ENCODE data around the gene TEAD4. TPM values are rescaled to one million over a fixed set of nuclear protein-coding genes. Genes with fewer than 3 reads are reported as not detected.

Gene TEAD4
- total RNA-seq, 1 donor from 2014 or later: 8.8 TPM

GRCh38 chr12:3022961-3023360 is 63.8 kb downstream of the TEAD4 start:
- H3K9me3 ChIP-seq (ENCODE audit: low read depth): no peaks in the 10 kb centered on the region
- no peaks in the 10 kb centered on the region for H3K4me1 ChIP-seq
- H3K36me3 Mint-ChIP-seq: peaks cover 9% of the 10 kb centered on the region
- H3K4me3 Mint-ChIP-seq: no peak overlapping the region
- no peaks in the 10 kb centered on the region for H4K20me1 ChIP-seq (ENCODE audit: low read depth)
- H3F3A ChIP-seq (ENCODE audit: low read depth): no peaks in the 10 kb centered on the region
- no peak overlapping the region for H3K27ac Mint-ChIP-seq
- TF ChIP-seq, protein P1, sequence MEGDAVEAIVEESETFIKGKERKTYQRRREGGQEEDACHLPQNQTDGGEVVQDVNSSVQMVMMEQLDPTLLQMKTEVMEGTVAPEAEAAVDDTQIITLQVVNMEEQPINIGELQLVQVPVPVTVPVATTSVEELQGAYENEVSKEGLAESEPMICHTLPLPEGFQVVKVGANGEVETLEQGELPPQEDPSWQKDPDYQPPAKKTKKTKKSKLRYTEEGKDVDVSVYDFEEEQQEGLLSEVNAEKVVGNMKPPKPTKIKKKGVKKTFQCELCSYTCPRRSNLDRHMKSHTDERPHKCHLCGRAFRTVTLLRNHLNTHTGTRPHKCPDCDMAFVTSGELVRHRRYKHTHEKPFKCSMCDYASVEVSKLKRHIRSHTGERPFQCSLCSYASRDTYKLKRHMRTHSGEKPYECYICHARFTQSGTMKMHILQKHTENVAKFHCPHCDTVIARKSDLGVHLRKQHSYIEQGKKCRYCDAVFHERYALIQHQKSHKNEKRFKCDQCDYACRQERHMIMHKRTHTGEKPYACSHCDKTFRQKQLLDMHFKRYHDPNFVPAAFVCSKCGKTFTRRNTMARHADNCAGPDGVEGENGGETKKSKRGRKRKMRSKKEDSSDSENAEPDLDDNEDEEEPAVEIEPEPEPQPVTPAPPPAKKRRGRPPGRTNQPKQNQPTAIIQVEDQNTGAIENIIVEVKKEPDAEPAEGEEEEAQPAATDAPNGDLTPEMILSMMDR (IDR thresholded peaks at IDR 0.05): no peak
- TF ChIP-seq EZH2phosphoT487 (IDR thresholded peaks at IDR 0.05) (no peak), EZH2 (IDR thresholded peaks at IDR 0.05) (no peak)
- no peaks in the 10 kb centered on the region for H3K79me2 ChIP-seq (ENCODE audit: low read depth)
- H3K9me3 Mint-ChIP-seq: no peaks in the 10 kb centered on the region
- no peak for DNase-seq (ENCODE audit: low spot score)
- H3K4me2 ChIP-seq: no peak overlapping the region
- no peak overlapping the region for H3K4me3 ChIP-seq
- no peak overlapping the region for H2AFZ ChIP-seq (replicated peaks)
- peaks cover 3% of the 10 kb centered on the region for H3K27me3 Mint-ChIP-seq (ENCODE audit: insufficient read depth, low read depth)
- H3K27ac ChIP-seq: no peak overlapping the region
- no peaks in the 10 kb centered on the region for H3K27me3 ChIP-seq
- no peak overlapping the region for H3K9ac ChIP-seq
- no peaks in the 10 kb centered on the region for H3K4me1 Mint-ChIP-seq
- no peaks in the 10 kb centered on the region for H3K36me3 ChIP-seq

DNA sequence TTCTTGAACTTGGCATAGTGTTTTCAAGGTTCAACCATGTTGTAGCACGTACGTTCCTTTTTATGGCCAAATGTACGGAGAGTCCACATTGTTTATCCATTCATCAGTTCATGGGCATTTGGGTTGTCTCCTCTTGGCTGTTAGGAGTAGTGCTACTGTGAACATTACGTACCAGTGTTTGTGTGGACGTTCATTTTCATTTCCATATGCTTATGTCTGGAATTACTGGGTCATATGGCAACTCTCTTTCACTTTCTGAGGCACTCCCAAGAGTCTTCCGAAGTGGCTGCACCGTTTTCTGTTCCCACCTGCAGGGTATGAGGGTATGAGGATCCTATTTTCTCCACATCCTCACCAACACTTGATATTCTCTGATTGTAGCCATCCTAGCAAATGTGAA is 68.9 kb downstream of the TEAD4 start:
- no peak overlapping the region for H3K4me3 ChIP-seq
- H3K36me3 ChIP-seq: no peaks in the 10 kb centered on the region
- Mint-ChIP-seq H3K36me3 (peaks cover 5% of the 10 kb centered on the region), H3K27ac (no peak overlapping the region), H3K27me3 (ENCODE audit: insufficient read depth, low read depth) (peaks cover 3% of the 10 kb centered on the region), H3K9me3 (no peaks in the 10 kb centered on the region), H3K4me1 (peaks cover 14% of the 10 kb centered on the region), H3K4me3 (no peak overlapping the region)
- no peak for DNase-seq (ENCODE audit: low spot score)
- no peaks in the 10 kb centered on the region for H3K9me3 ChIP-seq (ENCODE audit: low read depth)
- TF ChIP-seq EZH2phosphoT487 (IDR thresholded peaks at IDR 0.05) (no peak), EZH2 (IDR thresholded peaks at IDR 0.05) (no peak)
- TF ChIP-seq, protein P1 (IDR thresholded peaks at IDR 0.05): no peak
- peaks cover 4% of the 10 kb centered on the region for H3K4me1 ChIP-seq
- H3K79me2 ChIP-seq (ENCODE audit: low read depth): no peaks in the 10 kb centered on the region
- no peaks in the 10 kb centered on the region for H3K27me3 ChIP-seq
- no peaks in the 10 kb centered on the region for H3F3A ChIP-seq (ENCODE audit: low read depth)
- H3K4me2 ChIP-seq: no peak overlapping the region
- H3K9ac ChIP-seq: no peak overlapping the region
- H3K27ac ChIP-seq: no peak overlapping the region
- no peaks in the 10 kb centered on the region for H4K20me1 ChIP-seq (ENCODE audit: low read depth)
- H2AFZ ChIP-seq (replicated peaks): no peak overlapping the region

GRCh38 chr12:3030821-3031429 is 71.7 kb downstream of the TEAD4 start:
- Histone ChIP-seq H3K9me3 (ENCODE audit: low read depth) (no peaks in the 10 kb centered on the region), H3F3A (ENCODE audit: low read depth) (peaks cover 2% of the 10 kb centered on the region), H3K36me3 (no peaks in the 10 kb centered on the region), H3K9ac (no peak overlapping the region), H4K20me1 (ENCODE audit: low read depth) (no peaks in the 10 kb centered on the region), H3K27ac (no peak overlapping the region), H3K4me1 (peaks cover 6% of the 10 kb centered on the region), H2AFZ (replicated peaks) (no peak overlapping the region), H3K4me2 (no peak overlapping the region), H3K27me3 (no peaks in the 10 kb centered on the region), H3K79me2 (ENCODE audit: low read depth) (no peaks in the 10 kb centered on the region), H3K4me3 (no peak overlapping the region)
- H3K4me3 Mint-ChIP-seq: no peak overlapping the region
- H3K27ac Mint-ChIP-seq: no peak overlapping the region
- H3K9me3 Mint-ChIP-seq: no peaks in the 10 kb centered on the region
- TF ChIP-seq, protein P1 (IDR thresholded peaks at IDR 0.05): no peak
- no peak for TF ChIP-seq EZH2phosphoT487 (IDR thresholded peaks at IDR 0.05)
- TF ChIP-seq EZH2 (IDR thresholded peaks at IDR 0.05): no peak
- peaks cover 5% of the 10 kb centered on the region for H3K27me3 Mint-ChIP-seq (ENCODE audit: insufficient read depth, low read depth)
- H3K36me3 Mint-ChIP-seq: peaks cover 5% of the 10 kb centered on the region
- peaks cover 31% of the 10 kb centered on the region for H3K4me1 Mint-ChIP-seq
- DNase-seq (ENCODE audit: low spot score): no peak

Measured in neural progenitor cell (in vitro differentiated cells).